Skeletal muscle satellite cell (primary cell): ENCODE measurements around the gene TTC7B.

Experiments
- H3K27me3 ChIP-seq: 2 replicates; pipeline ENCODE4 v1.7.0; 2013; ENCODE audit warnings: low read length; ENCODE audit not compliant: control insufficient read depth, insufficient read depth
- H3K36me3 ChIP-seq: 2 replicates; pipeline ENCODE4 v1.7.0; 2013; ENCODE audit warnings: mild to moderate bottlenecking, control low read depth, low read length; ENCODE audit not compliant: insufficient read depth
- H3K4me1 ChIP-seq: 2 replicates; pipeline ENCODE4 v1.7.0; 2013; ENCODE audit warnings: low read length; ENCODE audit not compliant: control insufficient read depth, insufficient read depth
- H3K4me2 ChIP-seq: 2 replicates; pipeline ENCODE4 v1.7.0; 2013; ENCODE audit warnings: mild to moderate bottlenecking, low read length
- H3K4me3 ChIP-seq: 2 replicates; pipeline ENCODE4 v1.7.0; 2013; ENCODE audit warnings: low read length
- H3K9ac ChIP-seq: 2 replicates; pipeline ENCODE4 v1.7.0; 2013; ENCODE audit warnings: mild to moderate bottlenecking, low read depth, low read length, moderate library complexity
- H3K9me3 ChIP-seq: replicated peaks from 2 replicates; pipeline ENCODE4 v1.7.0; 2013; ENCODE audit warnings: mild to moderate bottlenecking, control low read depth, low read length

The TTC7B gene

DNA sequence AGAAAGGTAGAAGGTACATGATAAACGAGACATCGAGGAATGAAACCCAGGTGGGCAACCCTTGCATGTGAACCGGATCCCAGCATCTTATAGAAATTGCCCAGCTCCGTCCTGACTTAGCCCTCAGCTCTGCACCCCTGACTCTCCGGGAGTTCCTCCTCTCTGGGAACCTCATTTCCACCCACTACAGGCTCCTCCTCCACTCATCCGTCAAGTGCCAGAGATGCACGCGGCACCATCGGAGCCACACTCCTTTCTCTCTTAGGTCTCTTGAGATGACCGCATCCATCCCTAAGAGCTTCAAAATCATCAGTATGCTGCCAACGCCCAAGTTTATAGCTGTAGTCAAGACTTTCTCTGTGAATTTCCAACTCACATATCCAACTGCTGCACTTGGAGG, 84.7 kb downstream of the TTC7B start:
- no peak overlapping the region for H3K4me2 ChIP-seq
- H3K27me3 ChIP-seq = no peaks in the 10 kb centered on the region
- no peaks in the 10 kb centered on the region for H3K4me1 ChIP-seq
- H3K9ac ChIP-seq = no peak overlapping the region
- no peaks in the 10 kb centered on the region for H3K9me3 ChIP-seq
- no peaks in the 10 kb centered on the region for H3K36me3 ChIP-seq
- no peak overlapping the region for H3K4me3 ChIP-seq

DNA sequence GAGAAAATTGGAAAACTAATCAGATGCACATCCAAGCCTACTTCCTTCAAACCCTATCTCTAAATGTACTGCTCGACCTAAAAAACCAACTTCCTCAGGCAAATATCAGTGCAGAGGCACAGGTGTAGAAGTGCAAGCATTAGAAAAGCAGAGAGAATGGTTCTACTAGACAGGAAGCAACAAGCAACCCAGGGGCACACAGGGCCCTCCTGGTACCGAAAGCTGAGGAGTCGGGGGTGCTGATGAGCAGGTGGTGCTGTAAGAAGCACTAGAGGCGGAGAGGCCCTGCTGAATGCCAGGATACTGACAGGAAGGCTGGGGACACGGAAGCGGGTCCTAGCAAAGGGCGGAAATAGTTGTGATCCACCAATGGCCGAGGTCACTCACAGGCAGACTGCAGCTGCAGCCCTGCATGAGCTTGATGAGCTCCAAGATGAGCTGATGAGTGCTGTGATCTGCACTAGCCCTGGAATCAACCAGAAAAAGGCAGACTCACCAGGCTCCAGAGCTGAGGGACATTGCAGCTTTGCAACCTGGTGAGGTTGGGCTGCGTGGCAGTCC, 85.9 kb downstream of the TTC7B start:
- no peaks in the 10 kb centered on the region for H3K27me3 ChIP-seq
- H3K4me2 ChIP-seq = no peak overlapping the region
- H3K4me3 ChIP-seq = no peak overlapping the region
- no peaks in the 10 kb centered on the region for H3K9me3 ChIP-seq
- H3K9ac ChIP-seq = no peak overlapping the region
- H3K4me1 ChIP-seq = no peaks in the 10 kb centered on the region
- H3K36me3 ChIP-seq = no peaks in the 10 kb centered on the region

DNA sequence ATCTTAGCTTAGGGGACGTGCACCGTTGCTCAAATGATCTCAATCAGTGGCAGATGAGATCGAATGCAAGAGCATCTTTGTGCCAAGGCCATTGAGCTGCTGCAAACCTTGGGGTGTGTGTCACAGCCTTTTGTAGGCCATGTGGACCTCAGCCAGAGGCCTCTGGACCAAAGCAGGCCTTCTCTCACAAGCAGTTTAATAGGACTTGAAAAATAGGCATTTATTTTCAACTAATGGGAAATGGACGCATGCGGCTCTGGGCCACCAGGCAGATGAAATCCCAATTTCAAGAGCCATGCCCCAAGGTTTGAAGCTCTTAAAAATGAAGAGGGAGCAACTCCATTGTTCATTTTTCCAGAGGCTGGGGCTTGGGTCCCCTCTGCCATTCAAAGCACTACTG, 87.3 kb downstream of the TTC7B start:
- Histone ChIP-seq H3K36me3 (no peaks in the 10 kb centered on the region), H3K4me2 (no peak overlapping the region), H3K4me1 (no peaks in the 10 kb centered on the region), H3K27me3 (no peaks in the 10 kb centered on the region), H3K9me3 (no peaks in the 10 kb centered on the region), H3K9ac (no peak overlapping the region), H3K4me3 (no peak overlapping the region)

DNA sequence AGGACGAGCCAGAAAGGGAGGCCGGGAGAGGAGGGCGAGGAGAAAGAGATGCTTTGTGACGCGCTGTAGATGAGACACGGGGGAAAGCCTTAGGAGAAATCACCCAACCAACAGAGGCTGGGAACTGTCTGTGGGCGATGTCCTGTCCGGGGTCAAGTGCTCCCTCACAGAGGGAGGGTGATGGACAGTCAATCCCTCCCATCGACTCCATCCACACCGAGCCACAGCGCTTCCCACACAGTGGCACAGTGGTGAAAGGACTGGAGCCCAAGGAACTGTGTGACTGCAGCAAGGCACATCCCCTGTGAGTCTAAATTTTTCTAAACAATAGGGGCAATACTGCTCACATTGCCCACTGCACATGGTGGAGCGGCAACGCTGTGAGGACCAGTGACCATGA, 89.1 kb downstream of the TTC7B start:
- Histone ChIP-seq H3K4me1 (peaks cover under 1% of the 10 kb centered on the region), H3K36me3 (no peaks in the 10 kb centered on the region), H3K9ac (no peak overlapping the region), H3K4me2 (no peak overlapping the region), H3K27me3 (no peaks in the 10 kb centered on the region), H3K9me3 (no peaks in the 10 kb centered on the region), H3K4me3 (no peak overlapping the region)

DNA sequence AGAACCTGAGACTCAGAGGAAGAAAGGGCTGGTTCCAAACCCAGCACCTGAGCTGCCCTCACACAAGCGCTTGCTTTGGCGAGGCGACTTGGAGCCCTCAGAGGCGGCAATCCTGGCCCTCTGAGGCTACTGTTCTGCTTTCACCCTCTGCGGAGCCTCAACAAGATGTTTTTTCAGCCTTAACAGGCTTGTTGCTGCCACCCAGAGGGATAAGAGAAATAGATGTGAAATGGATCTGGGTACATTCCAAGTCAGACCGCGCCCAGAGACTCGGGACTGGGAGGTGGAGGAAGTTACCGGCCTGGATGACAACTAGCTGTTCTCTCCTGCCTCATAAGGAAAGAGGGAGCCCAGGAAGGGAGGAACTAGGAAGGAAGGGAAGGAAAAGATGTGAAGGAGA, 89.6 kb downstream of the TTC7B start:
- H3K27me3 ChIP-seq = no peaks in the 10 kb centered on the region
- no peak overlapping the region for H3K4me3 ChIP-seq
- peaks cover 5% of the 10 kb centered on the region for H3K4me1 ChIP-seq
- no peak overlapping the region for H3K9ac ChIP-seq
- no peak overlapping the region for H3K4me2 ChIP-seq
- no peaks in the 10 kb centered on the region for H3K9me3 ChIP-seq
- no peaks in the 10 kb centered on the region for H3K36me3 ChIP-seq

DNA sequence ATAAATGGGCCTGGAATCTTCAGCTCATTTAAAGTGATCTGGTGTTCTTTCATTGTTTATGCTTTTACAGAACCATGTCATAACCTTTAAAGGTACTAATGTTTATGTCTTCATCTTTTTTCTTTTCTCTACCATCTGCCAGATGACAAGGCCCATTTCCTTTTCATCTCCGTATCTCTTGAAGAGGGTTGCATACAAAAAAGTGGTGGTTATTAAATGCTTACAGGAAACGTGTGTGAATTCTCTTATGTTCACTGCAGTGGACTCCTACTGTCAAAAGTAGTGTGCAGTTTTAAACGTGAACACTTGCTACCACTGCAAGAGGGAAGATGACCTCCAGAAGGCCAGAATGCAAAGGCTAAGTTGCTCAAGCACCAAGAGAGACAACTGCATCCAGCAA, 91.4 kb downstream of the TTC7B start:
- Histone ChIP-seq H3K4me2 (no peak overlapping the region), H3K27me3 (no peaks in the 10 kb centered on the region), H3K4me3 (no peak overlapping the region), H3K36me3 (no peaks in the 10 kb centered on the region), H3K9me3 (no peaks in the 10 kb centered on the region), H3K9ac (no peak overlapping the region), H3K4me1 (peaks cover 9% of the 10 kb centered on the region)

DNA sequence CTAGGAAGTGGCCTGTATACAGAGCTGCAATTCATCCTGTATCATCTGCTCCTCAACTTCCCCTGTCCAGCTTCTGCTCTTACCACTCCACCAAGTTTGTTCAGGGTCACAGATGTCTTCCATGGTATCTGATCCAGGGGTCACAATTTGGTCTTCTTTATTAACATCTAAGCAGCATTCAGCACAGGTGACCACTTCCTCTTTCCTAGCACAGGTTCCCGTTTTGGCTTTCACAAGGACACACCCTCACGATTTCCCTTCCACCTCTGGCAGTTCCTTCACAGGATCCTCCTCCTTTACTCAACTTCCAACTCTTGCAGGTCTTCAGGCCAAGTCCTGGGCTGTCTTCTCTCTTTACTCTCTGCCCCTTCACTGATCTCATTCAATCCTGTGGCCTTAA, 93.6 kb downstream of the TTC7B start:
- Histone ChIP-seq H3K4me2 (no peak overlapping the region), H3K4me1 (peaks cover 9% of the 10 kb centered on the region), H3K9ac (no peak overlapping the region), H3K9me3 (no peaks in the 10 kb centered on the region), H3K27me3 (no peaks in the 10 kb centered on the region), H3K4me3 (no peak overlapping the region), H3K36me3 (no peaks in the 10 kb centered on the region)

DNA sequence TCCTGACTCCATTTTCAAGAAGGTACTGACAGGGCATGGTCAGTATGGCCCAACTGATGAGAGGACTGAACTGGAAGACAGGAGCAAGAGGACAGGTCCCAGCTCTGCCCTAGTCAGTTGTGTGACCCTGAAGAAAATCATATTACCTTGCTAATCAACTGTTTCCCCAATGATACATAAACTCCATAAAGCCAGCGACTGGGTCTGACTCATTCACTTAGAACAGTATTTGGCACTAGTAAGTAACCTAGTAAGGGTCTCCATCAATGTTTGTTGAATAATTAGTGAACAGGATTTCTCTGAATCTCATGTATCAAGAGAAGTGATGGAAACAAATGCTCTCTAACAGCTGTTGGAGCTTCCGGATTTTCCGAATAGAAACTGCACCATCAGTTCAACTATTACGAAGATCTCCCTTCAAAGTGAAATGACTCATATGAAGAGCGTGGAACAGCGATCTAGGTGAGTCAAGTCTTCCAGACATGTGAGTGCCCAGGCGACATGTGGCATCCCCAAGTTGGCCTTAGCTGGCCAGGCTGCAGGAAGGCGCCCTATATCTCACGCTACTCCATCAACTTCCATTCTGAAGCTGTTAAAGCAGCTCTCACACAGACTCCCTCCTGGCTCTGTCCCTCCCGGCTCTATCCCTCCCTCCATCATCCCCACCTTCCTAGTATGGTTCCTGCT, 94.5 kb downstream of the TTC7B start:
- Histone ChIP-seq H3K4me1 (peaks cover 9% of the 10 kb centered on the region), H3K9ac (no peak overlapping the region), H3K4me2 (no peak overlapping the region), H3K36me3 (no peaks in the 10 kb centered on the region), H3K9me3 (no peaks in the 10 kb centered on the region), H3K27me3 (no peaks in the 10 kb centered on the region), H3K4me3 (no peak overlapping the region)

DNA sequence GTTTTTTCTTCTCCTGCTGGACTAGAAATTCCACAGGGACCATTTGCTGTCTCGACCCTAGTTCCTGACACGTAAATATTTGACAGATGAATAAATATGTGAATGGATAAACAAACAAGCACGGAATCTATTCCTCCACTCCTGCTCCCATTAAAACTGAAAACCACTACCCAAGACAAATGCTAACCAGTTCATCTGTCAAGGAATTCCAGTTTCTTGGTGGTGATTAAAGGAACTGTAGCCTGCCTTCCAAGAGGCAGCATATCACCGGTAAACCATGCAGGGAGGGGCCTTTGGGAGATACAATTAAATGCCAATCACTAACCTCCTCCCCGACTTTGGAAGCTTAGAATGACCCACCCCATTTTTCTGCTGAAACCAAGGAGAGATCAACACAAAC, 95.4 kb downstream of the TTC7B start:
- H3K9me3 ChIP-seq = no peaks in the 10 kb centered on the region
- H3K4me3 ChIP-seq = no peak overlapping the region
- H3K36me3 ChIP-seq = no peaks in the 10 kb centered on the region
- H3K4me1 ChIP-seq = peaks cover 9% of the 10 kb centered on the region
- H3K4me2 ChIP-seq = no peak overlapping the region
- no peak overlapping the region for H3K9ac ChIP-seq
- H3K27me3 ChIP-seq = no peaks in the 10 kb centered on the region

DNA sequence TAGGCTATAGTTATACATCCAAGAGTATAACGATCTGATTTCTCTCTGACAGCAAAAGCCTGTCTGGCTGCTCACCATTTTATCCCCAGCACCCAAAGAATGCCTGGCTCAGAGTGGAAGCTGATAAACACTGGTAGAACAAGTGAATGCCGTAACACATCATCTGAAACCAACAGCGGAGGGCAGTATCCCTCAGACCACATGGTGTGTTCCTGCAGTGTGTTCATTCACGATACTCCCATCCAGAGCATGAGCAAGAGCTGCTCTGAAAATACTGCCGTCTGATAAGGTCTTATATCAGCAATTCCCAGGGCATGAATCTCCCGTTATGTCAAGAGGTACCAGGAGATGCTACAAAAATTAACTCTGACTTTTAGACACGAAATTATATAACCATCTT, 95.9 kb downstream of the TTC7B start:
- Histone ChIP-seq H3K27me3 (no peaks in the 10 kb centered on the region), H3K4me1 (peaks cover 9% of the 10 kb centered on the region), H3K4me3 (no peak overlapping the region), H3K4me2 (no peak overlapping the region), H3K9ac (no peak overlapping the region), H3K9me3 (no peaks in the 10 kb centered on the region), H3K36me3 (no peaks in the 10 kb centered on the region)

DNA sequence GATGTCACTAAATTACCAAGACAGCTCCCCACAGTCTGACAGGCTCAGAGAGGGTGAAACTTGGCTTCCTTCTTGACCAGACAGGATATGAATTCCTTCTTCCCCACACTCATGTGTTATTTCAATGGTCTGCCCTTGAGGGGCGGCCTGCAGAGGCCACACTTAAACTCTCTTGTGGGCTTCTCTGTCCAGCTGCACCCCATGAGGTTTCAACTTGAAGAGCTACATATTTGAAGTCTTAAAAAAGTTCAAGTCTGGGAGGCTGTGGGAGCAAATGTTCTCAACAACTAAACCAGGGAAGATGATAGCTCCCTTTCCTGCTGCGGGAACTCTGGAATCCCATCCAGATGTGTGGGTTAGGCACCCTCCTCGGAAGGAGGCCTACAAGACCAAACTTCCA, 98.3 kb downstream of the TTC7B start:
- Histone ChIP-seq H3K4me1 (peaks cover 13% of the 10 kb centered on the region), H3K27me3 (no peaks in the 10 kb centered on the region)

DNA sequence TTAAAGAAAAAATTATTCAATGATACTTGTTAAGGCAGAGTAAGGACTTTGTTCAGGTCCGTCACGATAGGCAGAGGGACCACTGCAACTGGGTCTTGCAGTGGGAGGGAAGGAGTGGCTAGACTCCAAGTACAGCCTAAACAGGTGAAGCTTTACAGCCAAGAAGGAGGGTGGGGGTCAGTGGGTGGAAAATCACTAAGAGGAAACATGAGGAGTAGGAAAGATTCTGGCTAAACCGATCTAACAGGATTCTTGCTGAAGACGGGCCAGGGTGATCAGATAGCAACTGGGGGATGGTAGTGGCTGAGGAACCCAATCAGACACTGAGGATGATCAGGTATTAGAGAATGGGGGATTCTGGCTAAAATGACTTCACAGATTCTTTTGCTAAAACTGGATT, 100.2 kb downstream of the TTC7B start:
- Histone ChIP-seq H3K4me3 (no peak overlapping the region), H3K4me2 (no peak overlapping the region), H3K27me3 (no peaks in the 10 kb centered on the region), H3K9me3 (no peaks in the 10 kb centered on the region), H3K9ac (no peak overlapping the region), H3K36me3 (no peaks in the 10 kb centered on the region), H3K4me1 (peaks cover 4% of the 10 kb centered on the region)

More for the DNA sequence above, 98.3 kb downstream of the TTC7B start:
- Histone ChIP-seq H3K9ac (no peak overlapping the region), H3K36me3 (no peaks in the 10 kb centered on the region), H3K9me3 (no peaks in the 10 kb centered on the region), H3K4me3 (no peak overlapping the region), H3K4me2 (no peak overlapping the region)
